Sigmoid colon (tissue), 4 donors: Measurements from ENCODE around the gene SPTBN5.

Experiments
- CTCF ChIP-seq, 4 experiments: fragments of 450-650 bp in 3 of 4; fragments of 200-600 bp in 1 of 4; IDR thresholded peaks; one replicate each; pipeline ENCODE4 v1.5.1; 2016 to 2019; ENCODE audit warnings: antibody characterized with exemption in 4 of 4, mild to moderate bottlenecking in 3 of 4, moderate library complexity in 2 of 4
- EP300 ChIP-seq, 4 donors: sonication (generic); formaldehyde crosslinking; IDR thresholded peaks; one replicate each; pipeline ENCODE4 v1.6.1; 2017; ENCODE audit warnings: antibody characterized with exemption in 4 of 4

GRCh38 chr15:41804361-41804760 is 89.5 kb downstream of the SPTBN5 start:
- TF ChIP-seq CTCF (IDR thresholded peaks at IDR 0.05), result no peak
- TF ChIP-seq EP300 (IDR thresholded peaks at IDR 0.05), result no peak
